UCSD-AML1 (cell line): Measurements from ENCODE around the gene HDAC7.

Experiments used
- DNase-seq: peaks from one replicate; lab custom pipeline; 2025; ENCODE audit not compliant: unreplicated experiment; lab: John Stamatoyannopoulos, UW

HDAC7 gene

DNA sequence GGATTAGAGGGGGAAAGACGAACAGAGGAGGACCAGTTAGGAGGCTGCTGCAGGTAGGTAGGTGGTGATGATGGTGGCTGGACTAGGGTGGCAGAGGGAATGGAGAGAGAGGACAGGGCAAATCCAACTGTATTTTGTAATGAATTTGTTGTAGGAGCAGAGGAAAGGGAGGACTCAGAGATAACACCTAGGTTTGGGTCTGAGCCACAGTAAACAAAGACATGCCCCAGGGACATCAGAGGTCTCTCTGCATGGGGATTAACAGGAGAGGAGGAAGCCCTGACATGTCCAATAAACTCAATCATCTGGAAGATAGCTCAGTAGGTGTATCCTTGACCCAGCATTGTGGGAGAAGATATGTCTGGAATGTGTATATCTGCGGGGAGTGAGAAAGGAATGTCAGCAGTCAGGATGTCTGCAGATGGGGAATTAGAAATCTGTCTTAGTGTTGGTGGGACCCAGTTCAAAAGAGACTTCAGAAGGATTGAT, 51.3 kb downstream of the HDAC7 start:
- DNase-seq = no peak

DNA sequence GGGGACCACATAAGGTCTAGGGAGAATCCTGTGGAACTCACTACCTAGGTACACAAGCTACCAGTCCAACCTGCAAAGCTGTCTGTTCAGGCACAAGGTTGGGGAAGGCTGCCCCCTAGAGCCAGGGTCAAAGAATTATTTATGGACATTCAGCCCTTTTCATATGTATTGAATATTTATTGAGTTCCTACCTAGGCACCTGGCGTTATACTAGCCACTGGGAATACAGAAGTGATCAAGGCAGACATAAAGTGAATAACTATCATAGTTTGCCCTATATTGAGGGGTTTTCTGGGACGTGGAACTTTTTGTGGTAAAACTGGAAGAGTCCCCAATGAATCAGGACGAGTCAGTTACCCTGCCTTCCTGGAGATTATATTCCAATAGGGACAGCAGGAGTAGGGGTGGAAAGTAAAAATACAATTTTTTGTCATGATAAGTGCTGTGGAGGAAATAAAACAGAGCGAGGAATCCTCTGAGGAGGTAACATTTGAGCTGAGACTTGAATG, 52.4 kb downstream of the HDAC7 start:
- peak; percentile 55 for DNase-seq

- DNase-seq = no peak
Measured at GRCh38 chr12:47766502-47767215, 53.0 kb downstream of the HDAC7 start.

DNA sequence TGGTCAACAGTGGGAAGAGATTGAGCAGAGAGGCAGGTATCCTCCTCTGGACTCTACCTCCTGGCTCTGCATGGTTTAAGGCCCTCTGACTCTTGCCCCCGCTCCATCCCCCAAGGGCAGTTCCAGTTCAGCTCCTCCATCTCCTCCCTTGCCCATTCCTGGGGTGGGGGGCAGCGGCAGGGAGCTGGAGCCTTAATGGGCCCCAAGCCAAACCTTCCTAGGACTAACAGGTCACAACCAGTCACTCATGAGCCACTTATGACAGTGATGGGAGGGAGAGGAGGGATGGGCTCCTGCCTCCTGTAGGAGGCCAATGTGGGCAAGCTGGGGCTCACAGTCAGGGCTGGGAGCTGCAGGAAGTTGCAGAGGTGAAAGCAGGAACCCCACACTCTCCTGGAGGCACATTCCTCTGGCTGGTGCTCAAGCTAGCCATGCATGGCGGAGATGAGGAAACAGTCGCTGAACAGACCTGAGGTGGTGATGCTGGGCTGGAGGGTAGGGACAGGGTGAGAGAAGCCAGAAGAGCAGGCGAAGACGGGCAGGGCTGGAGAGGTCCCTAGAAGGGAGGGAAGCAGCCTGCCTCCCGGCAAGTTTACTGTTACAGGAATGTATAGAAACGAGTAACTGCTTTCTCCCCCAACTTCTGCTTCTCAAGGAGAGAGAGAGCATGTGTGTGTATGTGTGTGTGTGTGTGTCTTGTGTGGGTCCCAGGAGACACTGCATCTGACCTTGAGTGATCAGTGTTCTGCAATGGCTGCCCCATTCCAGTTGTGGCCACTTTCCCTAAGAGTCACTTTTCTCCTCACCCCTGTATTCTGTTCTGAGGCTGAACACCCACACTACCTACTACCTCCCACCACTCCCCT, 56.0 kb downstream of the HDAC7 start:
- DNase-seq = no peak

- no peak for DNase-seq
Measured at GRCh38 chr12:47762850-47763465, 56.7 kb downstream of the HDAC7 start.

DNA sequence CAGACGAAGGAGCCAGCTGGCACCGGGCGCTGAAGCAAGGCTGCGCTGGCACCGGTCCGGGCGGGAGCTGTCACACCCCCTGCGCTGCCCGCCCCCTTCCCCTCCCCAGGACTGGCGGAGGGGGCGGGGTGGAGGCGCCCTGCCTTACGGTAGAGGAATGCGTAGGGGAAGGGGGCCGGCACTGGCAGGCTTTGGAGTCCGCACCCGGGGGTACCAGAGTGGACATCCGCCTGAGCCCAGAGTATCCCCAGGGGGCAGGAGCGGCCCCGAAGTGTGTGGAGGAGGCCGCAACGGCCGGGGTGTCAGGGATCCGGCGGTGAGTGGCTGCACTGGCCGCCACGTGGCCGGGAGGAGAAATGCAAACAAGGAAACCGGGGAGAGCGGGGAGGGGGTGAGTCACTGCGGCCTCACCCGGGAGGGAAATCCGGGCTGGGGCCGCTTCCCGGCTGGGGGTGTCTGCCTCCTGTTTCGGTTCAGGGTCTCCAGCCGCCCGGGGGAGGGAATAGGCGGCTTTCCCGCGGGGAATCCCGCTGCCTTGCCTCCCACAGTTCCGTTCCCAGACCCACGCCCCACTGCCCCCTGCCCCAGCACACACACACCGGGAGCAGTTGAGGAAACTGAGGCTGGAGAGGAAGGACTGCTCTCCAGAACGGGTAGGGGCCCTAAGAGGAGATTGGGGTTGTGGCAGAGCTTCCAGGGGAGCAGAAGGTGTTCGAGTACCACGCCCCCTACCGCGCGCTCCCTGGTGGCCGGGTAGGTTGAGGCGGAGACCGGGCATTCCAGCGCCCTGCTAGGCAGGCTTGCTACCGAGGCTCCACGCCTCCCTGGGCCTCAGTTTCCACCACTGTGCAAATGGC, 60.6 kb downstream of the HDAC7 start, which contains the start of gene RAPGEF3:
Gene RAPGEF3, minus strand, starts transcription at position 47 of the 857 bp plus-strand sequence. CDS start 324 bp downstream, outside the sequence.
- DNase-seq = peak; percentile 86

GRCh38 chr12:47758584-47758833, 61.2 kb downstream of the HDAC7 start:
- no peak for DNase-seq

- DNase-seq = peak; percentile 49
Measured at GRCh38 chr12:47757840-47758583, 61.7 kb downstream of the HDAC7 start.

- DNase-seq = no peak
Measured at GRCh38 chr12:47757364-47757839, 62.3 kb downstream of the HDAC7 start.

DNA sequence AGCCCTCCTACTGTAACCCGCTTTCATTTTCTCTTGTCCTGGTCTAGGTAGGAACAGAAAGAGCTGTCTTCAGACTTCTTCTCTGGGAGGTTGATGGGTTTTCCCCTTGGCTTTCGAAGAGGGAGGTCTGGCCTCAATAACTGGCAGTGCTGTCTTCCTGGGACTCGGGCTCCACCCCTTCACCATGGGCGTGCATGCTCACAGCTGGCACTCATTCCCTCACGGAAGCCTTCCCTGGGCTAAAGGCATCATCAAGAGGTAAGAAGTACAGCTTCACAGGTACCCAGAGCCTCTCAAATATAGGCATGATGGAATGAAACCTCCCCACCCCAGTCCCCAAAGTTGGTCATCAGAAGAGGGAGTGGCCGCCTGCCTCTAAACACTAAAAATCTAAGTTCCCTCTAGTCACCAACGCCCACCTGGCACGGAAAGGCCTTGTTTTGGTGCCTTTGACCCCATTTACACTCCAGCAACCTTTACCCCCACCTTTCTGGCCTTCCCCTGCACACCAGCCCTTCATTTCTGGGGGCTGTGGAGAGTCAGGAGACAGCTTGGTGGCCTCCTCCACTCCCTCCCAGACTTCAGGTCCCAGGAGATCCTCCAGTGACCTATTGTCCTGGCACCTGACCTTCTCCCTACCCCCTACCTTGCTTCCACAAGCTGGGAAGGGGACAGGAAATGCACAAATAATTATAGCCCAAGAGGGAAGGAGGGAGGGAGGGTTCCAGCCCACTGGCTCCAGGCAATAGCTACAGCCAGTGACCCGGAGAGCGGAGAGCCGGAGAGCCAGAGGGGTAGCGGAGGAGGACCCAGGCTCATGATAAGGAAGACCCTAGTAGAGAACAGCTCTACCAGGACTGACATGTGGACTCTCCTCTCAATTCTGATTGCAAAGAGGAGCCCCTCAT, 63.8 kb downstream of the HDAC7 start:
- no peak for DNase-seq

GRCh38 chr12:47754881-47755280, 64.8 kb downstream of the HDAC7 start:
- no peak for DNase-seq

- no peak for DNase-seq
Measured at GRCh38 chr12:47754126-47754525, 65.6 kb downstream of the HDAC7 start.

DNA sequence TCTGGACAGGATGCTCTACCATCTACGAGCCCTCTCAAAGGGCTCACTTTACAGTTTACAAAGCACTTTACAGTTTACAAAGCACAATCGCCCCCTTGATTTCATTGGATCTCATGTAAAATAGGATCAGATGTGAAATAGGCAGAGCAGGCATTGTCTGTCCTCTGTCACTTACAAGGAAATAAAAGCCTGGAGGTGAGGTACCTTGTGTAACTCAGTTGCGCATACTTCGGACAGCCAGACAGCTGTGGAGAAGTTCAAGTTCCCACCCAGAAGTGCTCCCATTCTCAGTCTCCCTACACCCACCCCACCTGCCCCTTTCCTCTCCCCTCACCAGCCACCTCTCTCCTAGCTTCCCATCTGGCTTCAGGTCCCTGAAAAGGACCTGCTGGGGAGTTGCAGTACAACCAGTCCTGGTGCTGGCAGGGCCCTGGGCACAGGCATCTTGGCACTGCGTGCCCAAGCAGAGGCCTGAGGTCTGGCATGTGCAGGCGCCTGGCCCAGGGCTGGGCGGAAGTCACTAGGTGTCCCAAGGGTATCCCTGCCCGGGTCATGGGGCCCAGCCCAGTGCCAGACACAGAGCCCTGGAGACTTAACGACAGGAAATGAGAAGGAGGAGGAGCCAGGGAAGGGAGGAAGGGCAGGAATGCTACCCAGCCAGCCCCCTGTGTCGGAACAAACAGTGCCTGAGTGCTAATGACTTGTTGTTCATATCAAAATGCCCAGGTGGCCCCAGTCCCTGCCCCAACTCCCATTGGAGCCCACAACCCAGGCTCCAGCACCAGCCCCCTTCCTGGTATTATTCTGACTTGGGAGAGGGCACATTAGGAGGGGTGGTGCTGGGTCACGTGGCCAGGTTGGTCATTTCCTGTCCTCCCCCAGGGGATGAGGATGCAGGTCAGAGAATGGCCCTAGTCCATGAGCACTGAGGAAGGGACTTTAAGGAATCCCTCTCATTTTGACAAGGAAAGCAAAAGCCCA, 66.4 kb downstream of the HDAC7 start:
- DNase-seq = peak; percentile 68

DNA sequence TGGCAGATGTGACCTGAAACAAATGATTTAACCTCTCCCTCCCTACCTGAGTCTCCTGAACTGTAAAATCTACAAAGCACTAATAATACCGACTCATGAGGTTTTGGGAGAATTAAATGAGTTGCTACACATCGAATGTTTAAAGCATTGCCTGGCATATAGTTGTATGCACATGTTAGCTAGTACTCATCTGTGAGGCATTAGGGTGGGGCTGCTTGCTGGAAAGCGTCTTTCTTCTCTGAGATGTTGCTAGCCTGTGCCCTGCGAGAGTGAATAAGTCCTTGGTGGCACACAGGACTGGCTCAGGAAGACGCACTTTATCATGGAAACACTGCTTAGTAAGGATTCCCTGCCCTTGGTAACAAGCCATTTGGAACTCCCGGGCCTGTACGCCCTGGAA, 67.2 kb downstream of the HDAC7 start:
- DNase-seq = no peak

DNA sequence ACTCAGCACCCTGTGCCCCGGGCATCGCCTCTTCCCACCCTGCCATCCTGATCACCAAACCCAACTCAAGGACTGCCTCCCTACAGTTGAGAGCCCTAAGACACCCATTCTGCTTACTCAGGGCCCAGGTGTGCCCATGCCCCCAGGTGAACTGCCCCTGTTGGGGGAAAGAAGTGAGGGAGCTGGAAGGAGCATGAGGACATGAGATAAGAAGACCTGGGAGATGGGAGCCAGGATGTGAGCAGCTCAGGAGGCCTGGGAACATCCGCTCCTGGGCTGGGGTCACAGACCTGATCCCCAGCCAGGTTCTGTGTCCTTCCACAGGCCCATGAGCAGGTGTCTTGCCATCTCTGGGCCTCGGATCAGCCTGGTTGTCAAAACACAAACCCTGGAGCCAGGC, 67.6 kb downstream of the HDAC7 start:
- no peak for DNase-seq

DNA sequence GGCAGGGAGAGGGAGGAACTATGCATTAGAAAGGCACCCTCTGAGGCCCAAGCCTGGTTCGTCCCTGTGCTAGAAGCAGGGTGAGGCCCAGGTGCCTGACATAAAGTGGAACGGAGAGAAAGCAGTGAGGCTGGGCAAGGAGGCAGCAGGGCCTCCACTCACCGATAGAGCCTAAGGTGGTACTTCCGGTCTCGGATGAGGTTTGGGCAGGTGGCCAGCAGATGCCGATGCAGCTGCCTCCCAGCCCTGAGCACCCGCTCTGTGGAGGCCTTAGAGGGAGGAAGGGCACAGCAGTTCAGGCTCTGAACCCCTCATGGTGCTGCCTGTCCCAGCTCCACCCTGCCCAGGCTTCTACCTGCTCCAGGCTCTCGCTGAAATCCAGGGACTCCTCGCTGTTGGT, 68.1 kb downstream of the HDAC7 start:
- no peak for DNase-seq

- DNase-seq = no peak
Measured at GRCh38 chr12:47750916-47751470, 68.7 kb downstream of the HDAC7 start.
